ENCODE data around the gene BAZ1A. TPM values are rescaled to one million over a fixed set of nuclear protein-coding genes. Genes with fewer than 3 reads are reported as not detected.

BAZ1A gene
- total and polyA plus RNA-seq, 2 of the 8 experiments (the other 6 are each of a cell fraction or from before 2014, with no cell fraction given): 8.0 to 23.1 TPM

DNA sequence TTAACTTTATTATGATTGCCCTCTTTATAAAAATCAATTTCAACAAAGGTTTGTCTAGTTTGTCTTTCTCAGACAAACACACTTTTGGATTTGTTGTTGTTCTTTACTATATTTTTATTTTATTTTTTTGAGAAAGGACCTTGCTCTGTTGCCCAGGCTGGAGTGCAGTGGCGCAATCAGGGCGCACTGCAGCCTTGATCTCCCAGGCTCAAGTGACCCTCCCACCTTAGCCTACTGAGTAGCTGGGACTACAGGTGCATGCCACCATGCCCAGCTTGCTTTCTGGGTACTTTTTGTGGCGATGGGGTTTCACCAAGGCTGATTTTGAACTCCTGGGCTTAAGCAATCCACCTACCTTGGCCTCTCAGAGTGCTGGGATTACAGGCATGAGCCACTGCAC lies 96.4 kb downstream of the BAZ1A start (continued):
- TF ChIP-seq SIRT6 (IDR thresholded peaks at IDR 0.05; ENCODE audit: low read length): no peak
